Epithelial cell of proximal tubule (primary cell): ENCODE measurements around the gene DENND1A. TPM values are rescaled to one million over a fixed set of nuclear protein-coding genes. Genes with fewer than 3 reads are reported as not detected.

ENCODE experiments used
- DNase-seq: peaks from one replicate; pipeline ENCODE4 v3.0.0-alpha.2; 2011; ENCODE audit warnings: low read depth
- H3K4me3 ChIP-seq: 2 replicates; pipeline ENCODE4 v1.5.1; 2011; ENCODE audit warnings: low read depth, mild to moderate bottlenecking, low read length
- total RNA-seq: library from RNA; depleted of rRNA; stranded (reverse); fragments of >200 nt; gene quantifications from 2 replicates; pipeline ENCODE4 v1.2.3, GENCODE V29; 2015
- TF ChIP-seq, protein P1 (sequence below): conservative IDR thresholded peaks from 2 replicates; pipeline ENCODE4 v1.5.1; 2012; ENCODE audit warnings: low read depth, mild to moderate bottlenecking, low read length

The DENND1A gene
- total RNA-seq, 1 donor from 2014 or later, result 26.6 TPM

DNA sequence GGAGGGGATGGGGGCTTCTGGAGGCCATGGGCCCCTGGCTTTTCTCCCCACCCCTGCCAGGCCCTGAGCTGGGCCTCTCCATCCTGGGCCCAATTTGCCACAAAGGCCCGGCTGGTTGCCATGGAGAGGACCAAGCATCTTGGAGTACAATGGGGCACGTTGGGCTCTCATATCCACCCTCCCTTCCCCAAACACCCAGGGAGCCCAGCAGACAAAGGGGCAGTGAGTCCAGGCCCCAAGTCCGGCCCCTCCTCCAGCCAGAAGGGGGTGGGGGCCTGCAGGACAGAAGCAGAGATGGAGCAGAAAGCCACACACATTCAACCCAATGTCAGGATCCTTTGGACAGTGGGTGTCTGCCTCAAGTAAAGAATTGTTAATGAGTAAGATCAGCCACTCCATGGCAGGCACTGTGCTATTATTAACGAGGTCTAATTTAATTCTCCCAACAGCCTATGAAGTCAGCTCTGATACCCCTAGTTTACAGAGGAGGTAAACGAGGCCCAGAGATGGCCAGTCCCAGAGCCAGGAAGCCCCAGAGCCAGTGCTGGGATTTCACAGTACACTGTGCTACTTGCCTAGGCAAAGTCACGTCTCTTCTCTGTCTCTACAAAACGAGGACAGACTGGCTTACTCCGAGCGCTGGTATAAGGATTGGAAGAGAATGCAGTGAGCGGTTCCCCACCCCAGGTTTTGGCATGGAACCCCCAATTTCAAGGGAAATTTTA, 571.6 kb downstream of the DENND1A start:
- DNase-seq, result no peak
- no peak overlapping the region for H3K4me3 ChIP-seq
- TF ChIP-seq, protein P1, sequence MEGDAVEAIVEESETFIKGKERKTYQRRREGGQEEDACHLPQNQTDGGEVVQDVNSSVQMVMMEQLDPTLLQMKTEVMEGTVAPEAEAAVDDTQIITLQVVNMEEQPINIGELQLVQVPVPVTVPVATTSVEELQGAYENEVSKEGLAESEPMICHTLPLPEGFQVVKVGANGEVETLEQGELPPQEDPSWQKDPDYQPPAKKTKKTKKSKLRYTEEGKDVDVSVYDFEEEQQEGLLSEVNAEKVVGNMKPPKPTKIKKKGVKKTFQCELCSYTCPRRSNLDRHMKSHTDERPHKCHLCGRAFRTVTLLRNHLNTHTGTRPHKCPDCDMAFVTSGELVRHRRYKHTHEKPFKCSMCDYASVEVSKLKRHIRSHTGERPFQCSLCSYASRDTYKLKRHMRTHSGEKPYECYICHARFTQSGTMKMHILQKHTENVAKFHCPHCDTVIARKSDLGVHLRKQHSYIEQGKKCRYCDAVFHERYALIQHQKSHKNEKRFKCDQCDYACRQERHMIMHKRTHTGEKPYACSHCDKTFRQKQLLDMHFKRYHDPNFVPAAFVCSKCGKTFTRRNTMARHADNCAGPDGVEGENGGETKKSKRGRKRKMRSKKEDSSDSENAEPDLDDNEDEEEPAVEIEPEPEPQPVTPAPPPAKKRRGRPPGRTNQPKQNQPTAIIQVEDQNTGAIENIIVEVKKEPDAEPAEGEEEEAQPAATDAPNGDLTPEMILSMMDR, result no peak

DNA sequence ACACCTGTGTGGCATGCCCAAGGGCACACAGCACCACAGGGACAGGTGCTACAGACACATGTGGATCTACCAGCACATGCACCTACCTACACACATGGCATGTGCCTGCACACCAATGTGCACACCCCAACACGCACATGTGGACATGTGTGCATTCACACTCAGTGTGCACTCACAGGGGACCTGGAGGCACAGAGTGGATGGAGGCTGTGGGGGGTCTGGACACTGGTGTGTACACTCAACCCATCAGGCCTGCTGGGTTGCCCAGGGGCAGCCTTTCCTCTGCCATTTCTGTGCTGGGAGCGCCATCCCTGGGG, 572.2 kb downstream of the DENND1A start:
- TF ChIP-seq, protein P1, result no peak
- no peak for DNase-seq
- no peak overlapping the region for H3K4me3 ChIP-seq

DNA sequence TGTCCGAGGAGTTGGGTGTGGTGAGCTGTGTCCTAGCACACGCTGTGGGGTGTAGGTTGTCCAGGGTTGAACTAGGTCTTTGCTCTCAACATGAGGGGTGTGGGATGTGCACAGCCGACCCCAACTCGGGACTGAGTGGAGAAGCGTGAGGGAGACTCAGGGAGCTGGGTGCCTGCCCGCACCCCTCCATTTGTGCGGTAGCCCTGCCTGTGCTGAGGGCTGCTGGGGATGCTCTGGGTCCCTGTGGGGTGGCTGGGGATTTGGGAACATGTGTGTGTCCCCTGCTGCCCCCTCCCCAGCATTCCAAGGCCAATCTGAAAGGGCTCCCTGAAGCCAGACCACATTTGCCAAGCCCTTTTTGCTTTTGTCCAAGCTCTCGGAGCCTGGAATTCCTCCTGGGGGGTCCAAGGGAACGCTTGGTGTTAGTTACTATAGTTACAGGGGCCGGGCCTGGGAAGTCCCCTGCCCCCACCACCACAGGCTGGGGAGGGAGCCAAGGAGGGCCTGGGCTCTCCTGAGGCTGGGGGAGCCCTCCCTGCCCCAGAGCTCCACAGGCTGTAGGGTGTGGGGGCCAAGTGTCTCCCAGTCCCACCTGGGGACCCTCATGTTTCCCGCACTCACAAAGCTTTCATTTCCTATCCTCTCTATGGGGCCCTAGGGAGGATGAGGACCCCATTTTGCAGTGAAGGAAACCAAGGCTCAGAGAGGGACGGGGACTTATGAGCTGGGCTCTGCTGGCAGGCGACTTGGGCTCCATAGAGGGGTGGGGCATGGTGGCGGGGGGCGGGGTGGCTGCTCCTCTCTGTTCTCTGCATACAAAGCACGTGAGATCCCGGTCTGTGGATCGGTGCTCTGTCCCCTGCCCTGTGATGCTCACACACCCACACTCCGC, 572.8 kb downstream of the DENND1A start:
- H3K4me3 ChIP-seq, result no peak overlapping the region
- no peak for DNase-seq
- TF ChIP-seq, protein P1, result no peak

DNA sequence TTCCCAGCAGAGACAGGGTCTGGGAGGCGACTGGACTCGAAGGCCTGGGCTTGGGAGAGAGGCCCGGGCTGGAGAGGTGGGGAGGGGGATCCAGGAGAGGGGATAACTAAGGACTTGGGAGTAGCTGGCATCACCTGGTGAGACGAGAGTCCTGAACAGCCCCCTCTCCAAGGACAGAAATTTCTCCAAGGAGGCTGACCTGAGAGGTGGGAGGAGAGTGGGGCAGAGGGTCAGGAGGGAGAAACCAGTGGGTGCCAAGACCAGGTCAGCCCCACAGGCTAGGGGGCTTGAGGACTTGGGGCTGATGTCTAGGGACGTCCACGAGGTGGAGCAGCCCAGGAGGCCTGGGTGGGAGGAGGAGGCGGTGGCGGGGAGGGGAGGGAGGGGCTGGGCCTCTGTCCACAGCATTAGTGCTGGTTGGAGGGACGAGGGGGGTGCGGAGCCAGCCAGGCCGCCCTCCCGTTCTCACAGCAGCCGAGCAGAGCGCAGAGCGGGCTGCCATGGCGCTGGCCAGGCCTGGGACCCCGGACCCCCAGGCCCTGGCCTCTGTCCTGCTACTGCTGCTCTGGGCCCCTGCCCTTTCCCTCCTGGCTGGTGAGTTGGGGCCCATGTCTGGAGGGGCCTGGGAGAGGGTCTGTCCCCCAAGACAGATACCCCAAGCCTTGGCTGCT, 574.0 kb downstream of the DENND1A start, which contains the start of gene CRB2:
Gene CRB2 (plus strand): TSS at position 437 of the 671 bp plus-strand sequence. CDS start 64 bp downstream, at position 501.
- TF ChIP-seq, protein P1, result peak; percentile 24
- DNase-seq, result no peak
- no peak within 1 kb of the TSS for H3K4me3 ChIP-seq

DNA sequence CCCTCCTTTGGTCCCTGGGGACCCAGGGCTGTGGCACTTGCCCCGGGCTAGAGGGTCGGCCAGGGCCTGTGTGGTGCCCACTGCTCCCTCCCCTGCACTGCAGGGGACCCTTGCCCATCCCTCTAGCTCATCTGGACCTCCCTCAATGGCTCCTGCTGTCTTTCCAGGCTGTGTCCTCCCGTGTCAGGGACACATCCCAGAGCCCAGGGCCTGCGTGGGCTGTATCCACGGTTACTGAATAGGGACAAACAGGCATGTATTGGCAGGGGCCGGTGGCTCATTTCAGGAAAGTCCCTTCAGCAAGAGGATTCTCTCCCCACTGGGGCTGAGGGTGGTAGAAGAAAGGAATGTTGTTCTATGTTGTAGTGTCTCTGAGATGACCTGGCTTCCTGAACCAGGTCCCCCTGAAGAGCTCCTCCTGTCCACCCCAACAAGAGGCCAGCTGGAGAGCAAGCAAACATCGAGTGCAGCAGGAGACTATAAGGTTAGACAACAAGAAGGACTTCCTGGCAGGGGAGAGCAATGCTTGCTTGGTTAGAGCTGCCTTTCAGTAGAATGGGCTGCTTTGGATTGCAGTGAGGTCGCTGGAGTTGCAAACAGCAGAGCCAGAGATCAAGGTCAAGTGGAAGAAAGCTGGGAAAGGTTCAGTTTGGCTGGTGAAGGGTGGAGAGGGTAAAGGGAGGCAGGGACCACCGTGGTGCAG, 575.0 kb downstream of the DENND1A start:
- DNase-seq, result no peak
- no peak overlapping the region for H3K4me3 ChIP-seq
- TF ChIP-seq, protein P1, result no peak

DNA sequence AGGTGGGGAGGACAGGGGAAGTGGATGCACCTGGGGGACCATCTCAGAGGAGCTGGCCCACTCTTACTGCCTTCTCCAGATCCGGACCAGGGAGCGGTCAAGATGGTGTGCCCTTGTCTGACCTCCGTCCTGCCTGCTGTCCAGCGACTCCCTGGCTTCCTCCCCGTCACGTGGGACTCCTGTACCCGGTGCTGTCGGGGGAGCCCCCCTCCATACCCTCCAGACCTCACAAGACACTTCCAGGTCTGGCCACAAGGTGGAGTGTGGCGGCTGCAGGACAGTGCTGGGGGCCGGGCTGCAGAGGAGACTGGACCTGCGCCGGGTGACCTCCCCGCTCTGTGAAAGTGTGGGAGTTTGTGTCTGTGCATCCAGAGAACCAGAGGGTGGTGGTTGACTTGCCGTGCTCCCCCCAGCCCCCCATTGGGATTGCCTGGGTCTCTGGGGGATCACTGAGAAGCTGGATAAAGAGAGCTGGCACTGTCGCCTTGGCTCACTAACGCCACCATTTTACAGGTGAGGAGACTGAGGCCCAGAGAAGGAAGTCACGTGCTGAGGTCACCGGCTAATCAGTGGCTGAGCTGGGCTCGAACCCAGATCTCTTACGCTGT, 575.8 kb downstream of the DENND1A start:
- no peak for DNase-seq
- TF ChIP-seq, protein P1, result peak; percentile 88
- H3K4me3 ChIP-seq, result no peak overlapping the region
